HCT116 (cell line): ENCODE data around the gene CABYR. TPM values are rescaled to one million over a fixed set of nuclear protein-coding genes. Genes with fewer than 3 reads are reported as not detected.

Experiments used
- ATAC-seq: fragments of 200-7000 bp; cut with Tn5 transposase; 2 replicates; pipeline ENCODE4 v1.9.1; 2020; ENCODE audit warnings: mild to moderate bottlenecking, moderate library complexity
- BruUV-seq: library from RNA; stranded (reverse); fragments of 400-500 nt; replicated peaks from 2 replicates; lab custom pipeline; 2021; lab: Mats Ljungman, UMichigan
- CTCF ChIA-PET: fragments of 300-600 bp; sonication (Branson Sonifier 250); formaldehyde crosslinking; loops from one replicate; lab custom pipeline; 2021; ENCODE audit warnings: antibody characterized with exemption; lab: Charles Lee
- POLR2A ChIA-PET: fragments of 300-600, 350-600 bp; sonication (Branson Sonifier 250); formaldehyde crosslinking; loops from one replicate; lab custom pipeline; 2021; ENCODE audit warnings: antibody characterized with exemption; lab: Charles Lee
- RAD21 ChIA-PET, 2 experiments: fragments of 300-600 bp; sonication (Branson Sonifier 250); formaldehyde crosslinking; loops; one replicate each; lab custom pipeline; 2023; ENCODE audit warnings: low total read pairs in 2 of 2; ENCODE audit not compliant: uncharacterized antibody in 2 of 2, unreplicated experiment in 2 of 2, low non-redundant PET in 1 of 2; lab: Charles Lee
- DNase-seq: peaks from one replicate; pipeline ENCODE4 v3.0.0-alpha.2; 2010; ENCODE audit warnings: low read depth, low spot score
- H2AFZ ChIP-seq: fragments of 200-600 bp; shearing (Covaris generic), sonication (generic); 2 replicates; pipeline ENCODE4 v1.6.1; 2017; ENCODE audit warnings: low read depth, mixed run types, mixed read lengths, antibody characterized with exemption, low read length; ENCODE audit not compliant: poor library complexity, severe bottlenecking
- H3K27ac ChIP-seq: 2 replicates; pipeline ENCODE4 v1.5.1; 2012; ENCODE audit warnings: low read depth, low read length
- H3K27me3 ChIP-seq: fragments of 200-600 bp; sonication (generic); 2 replicates; pipeline ENCODE4 v1.6.1; 2016; ENCODE audit warnings: mixed run types, low read length, mixed read lengths; ENCODE audit not compliant: insufficient read depth
- H3K36me3 ChIP-seq, 2 experiments: fragments of 200-500 bp in 1 of 2; fragments of 200-600 bp in 1 of 2; sonication (Bioruptor generic) in 1 of 2; sonication (generic) in 1 of 2; 2 replicates each; pipeline versions ENCODE4 v1.5.1 to v1.6.1; 2014 to 2016; ENCODE audit warnings: low read length in 2 of 2, inconsistent platforms in 1 of 2, mixed read lengths in 1 of 2, mixed run types in 1 of 2; ENCODE audit not compliant: insufficient read depth in 2 of 2, control insufficient read depth in 1 of 2
- H3K4me1 ChIP-seq, 2 experiments: fragments of 200-600 bp in 1 of 2; sonication (generic) in 1 of 2; 2 replicates each; pipeline versions ENCODE4 v1.5.1 to v1.6.1; 2012 to 2017; ENCODE audit warnings: low read length in 2 of 2, inconsistent platforms in 1 of 2, mild to moderate bottlenecking in 1 of 2, mixed read lengths in 1 of 2, mixed run types in 1 of 2, moderate library complexity in 1 of 2; ENCODE audit not compliant: insufficient read depth in 2 of 2, control insufficient read depth in 1 of 2
- H3K4me2 ChIP-seq: fragments of 200-600 bp; sonication (generic); 2 replicates; pipeline ENCODE4 v1.6.1; 2017; ENCODE audit warnings: mixed run types, low read length, mixed read lengths
- H3K4me3 ChIP-seq, 2 experiments: fragments of 200-600 bp in 1 of 2; sonication (generic) in 1 of 2; replicated peaks in 1 of 2; 2 replicates each; pipeline ENCODE4 v1.5.1; 2011 to 2016; ENCODE audit warnings: low read length in 2 of 2, control low read depth in 1 of 2, low read depth in 1 of 2, mild to moderate bottlenecking in 1 of 2, mixed read lengths in 1 of 2, mixed run types in 1 of 2
- H3K79me2 ChIP-seq: fragments of 200-600 bp; sonication (generic); 2 replicates; pipeline ENCODE4 v1.6.1; 2017; ENCODE audit warnings: mild to moderate bottlenecking, mixed run types, low read length, moderate library complexity, mixed read lengths; ENCODE audit not compliant: insufficient read depth
- H3K9ac ChIP-seq: fragments of 200-600 bp; sonication (generic); 2 replicates; pipeline ENCODE4 v1.6.1; 2016; ENCODE audit warnings: low read length, mixed read lengths
- H3K9me2 ChIP-seq: fragments of 200-600 bp; sonication (generic), shearing (Covaris generic); 2 replicates; pipeline ENCODE4 v1.6.1; 2017; ENCODE audit warnings: mixed run types, mild to moderate bottlenecking, moderate library complexity; ENCODE audit not compliant: insufficient read depth
- H3K9me3 ChIP-seq, 2 experiments: fragments of 200-500 bp in 1 of 2; fragments of 200-600 bp in 1 of 2; sonication (Bioruptor generic) in 1 of 2; sonication (generic) in 1 of 2; 2 replicates each; pipeline ENCODE4 v1.6.1; 2014 to 2017; ENCODE audit warnings: low read length in 2 of 2, mixed read lengths in 2 of 2, inconsistent platforms in 1 of 2, low read depth in 1 of 2, mild to moderate bottlenecking in 1 of 2, mixed run types in 1 of 2, moderate library complexity in 1 of 2; ENCODE audit not compliant: control insufficient read depth in 1 of 2, insufficient read depth in 1 of 2
- H4K20me1 ChIP-seq: fragments of 200-600 bp; sonication (generic), shearing (Covaris generic); 2 replicates; pipeline ENCODE4 v1.6.1; 2017; ENCODE audit warnings: mixed run types, mild to moderate bottlenecking, moderate library complexity; ENCODE audit not compliant: insufficient read depth
- ATF3 ChIP-seq: IDR thresholded peaks from 2 replicates; pipeline ENCODE4 v1.6.1; 2012
- EZH2 ChIP-seq: fragments of 200-600 bp; sonication (generic); IDR thresholded peaks from 2 replicates; pipeline ENCODE4 v1.6.1; 2017; ENCODE audit warnings: antibody characterized with exemption, mixed run types
- EZH2phosphoT487 ChIP-seq: fragments of 200-600 bp; IDR thresholded peaks from 2 replicates; pipeline ENCODE4 v1.6.1; 2018; ENCODE audit warnings: antibody characterized with exemption, borderline replicate concordance
- JUND ChIP-seq: IDR thresholded peaks from 2 replicates; pipeline ENCODE4 v1.6.1; 2012
- POLR2A ChIP-seq: IDR thresholded peaks from 2 replicates; pipeline ENCODE4 v1.7.0; 2011; ENCODE audit warnings: borderline replicate concordance; ENCODE audit not compliant: insufficient read depth, insufficient read length; ENCODE audit errors: extremely low read depth
- RAD21 ChIP-seq: IDR thresholded peaks from 2 replicates; pipeline ENCODE4 v1.6.1; 2012; ENCODE audit warnings: low read depth, mild to moderate bottlenecking
- SRF ChIP-seq: IDR thresholded peaks from 2 replicates; pipeline ENCODE4 v1.6.1; 2012; ENCODE audit warnings: low read depth
- TCF7L2 ChIP-seq: IDR thresholded peaks from 2 replicates; pipeline ENCODE4 v1.7.0; 2011; ENCODE audit warnings: borderline replicate concordance, inconsistent platforms; ENCODE audit not compliant: insufficient read depth, insufficient read length; ENCODE audit errors: extremely low read depth
- ZBTB33 ChIP-seq: IDR thresholded peaks from 2 replicates; pipeline ENCODE4 v1.6.1; 2011; ENCODE audit warnings: mild to moderate bottlenecking, low read length, moderate library complexity; ENCODE audit not compliant: insufficient replicate concordance; ENCODE audit errors: extremely low read depth
- ZNF274 ChIP-seq: fragments of 200-500 bp; sonication (Bioruptor generic); IDR thresholded peaks from 2 replicates; pipeline ENCODE4 v1.6.1; 2014; ENCODE audit warnings: mild to moderate bottlenecking, low read depth, low read length, inconsistent platforms
- intact Hi-C: fragments of 100-400 bp; cut with micrococcal nuclease; formaldehyde crosslinking; loops from 2 replicates; pipeline ENCODE4 v1.10.0; 2022
- total RNA-seq: library from RNA; stranded (reverse); gene quantifications from one replicate; pipeline ENCODE4 v1.2.1, GENCODE V29; 2021; ENCODE audit not compliant: unreplicated experiment
- TF ChIP-seq, protein P1 (sequence below): IDR thresholded peaks from 2 replicates; pipeline ENCODE4 v1.6.1; 2012

The CABYR gene
- total RNA-seq, 1 experiment from 2014 or later: not detected

DNA sequence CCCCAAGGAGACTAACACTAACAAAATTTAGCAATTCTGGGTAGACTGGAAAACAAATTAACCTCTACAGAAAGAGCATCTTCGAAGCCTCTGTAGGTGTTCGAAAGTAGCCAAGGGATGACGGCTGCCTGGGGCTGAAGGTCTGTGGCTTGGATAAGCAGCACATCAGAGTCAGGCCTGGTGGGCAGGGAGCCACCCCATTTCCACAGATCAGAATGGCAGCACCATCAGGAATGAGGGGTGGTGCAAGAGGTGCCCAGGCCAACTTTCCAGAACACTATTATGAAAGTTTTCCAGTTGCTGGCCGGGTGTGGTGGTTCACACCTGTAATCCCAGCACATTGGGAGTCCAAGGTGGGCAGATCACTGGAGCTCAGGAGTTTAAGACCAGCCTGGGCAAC, 57.9 kb downstream of the CABYR start:
- no peak for TF ChIP-seq ZBTB33
- TF ChIP-seq EZH2: no peak
- TF ChIP-seq RAD21: no peak
- TF ChIP-seq TCF7L2: no peak
- no peak for TF ChIP-seq ATF3
- no peak for TF ChIP-seq EZH2phosphoT487
- TF ChIP-seq, protein P1, sequence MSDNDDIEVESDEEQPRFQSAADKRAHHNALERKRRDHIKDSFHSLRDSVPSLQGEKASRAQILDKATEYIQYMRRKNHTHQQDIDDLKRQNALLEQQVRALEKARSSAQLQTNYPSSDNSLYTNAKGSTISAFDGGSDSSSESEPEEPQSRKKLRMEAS: no peak
- TF ChIP-seq POLR2A: no peak
- TF ChIP-seq JUND: no peak
- no peak for TF ChIP-seq SRF
- TF ChIP-seq ZNF274: no peak
- DNase-seq: no peak
- H3K4me1 ChIP-seq: no peaks in the 10 kb centered on the region
- no peaks in the 10 kb centered on the region; the same call in 1 of the 2 replicates for H4K20me1 ChIP-seq
- no peaks in the 10 kb centered on the region for H3K9me2 ChIP-seq
- H3K27me3 ChIP-seq: no peaks in the 10 kb centered on the region
- no peak overlapping the region for H3K4me3 ChIP-seq
- intact Hi-C loops: no loop called here
- H3K9ac ChIP-seq: no peak overlapping the region
- H3K79me2 ChIP-seq: no peaks in the 10 kb centered on the region
- ATAC-seq: no peak
- POLR2A ChIA-PET: no interaction called here
- no TSS peak for BruUV-seq
- no peak overlapping the region for H2AFZ ChIP-seq
- H3K4me2 ChIP-seq: no peak overlapping the region
- H3K9me3 ChIP-seq: no peaks in the 10 kb centered on the region
- RAD21 ChIA-PET: no interaction called here
- H3K36me3 ChIP-seq: no peaks in the 10 kb centered on the region
- no peak overlapping the region for H3K27ac ChIP-seq
- CTCF ChIA-PET: interaction anchor here (1.1 kb wide), 1 partner anchor 20 kb away, joined by 3 read pairs; no protein-coding TSS in a partner anchor
